PC-3 (cell line): Measurements from ENCODE around the gene VPS52.
A peak's percentile ranks its signal among the peaks of the same experiment; 100 is the strongest.

ENCODE experiments used
- EZH2 ChIP-seq: fragments of 300-600 bp; sonication (generic); IDR thresholded peaks from one replicate; pipeline ENCODE4 v1.6.1; 2017; ENCODE audit warnings: antibody characterized with exemption, mild to moderate bottlenecking, low read length; ENCODE audit not compliant: unreplicated experiment
- EZH2phosphoT487 ChIP-seq: fragments of 300-600 bp; sonication (generic); IDR thresholded peaks from 2 replicates; pipeline ENCODE4 v1.6.1; 2018; ENCODE audit warnings: mild to moderate bottlenecking, antibody characterized with exemption, low read length, borderline replicate concordance
- TF ChIP-seq, protein P1 (sequence below): fragments of 300-600 bp; sonication (generic); conservative IDR thresholded peaks from 2 replicates; pipeline ENCODE4 v1.5.1; 2017; ENCODE audit warnings: antibody characterized with exemption, low read depth, mild to moderate bottlenecking, low read length

DNA sequence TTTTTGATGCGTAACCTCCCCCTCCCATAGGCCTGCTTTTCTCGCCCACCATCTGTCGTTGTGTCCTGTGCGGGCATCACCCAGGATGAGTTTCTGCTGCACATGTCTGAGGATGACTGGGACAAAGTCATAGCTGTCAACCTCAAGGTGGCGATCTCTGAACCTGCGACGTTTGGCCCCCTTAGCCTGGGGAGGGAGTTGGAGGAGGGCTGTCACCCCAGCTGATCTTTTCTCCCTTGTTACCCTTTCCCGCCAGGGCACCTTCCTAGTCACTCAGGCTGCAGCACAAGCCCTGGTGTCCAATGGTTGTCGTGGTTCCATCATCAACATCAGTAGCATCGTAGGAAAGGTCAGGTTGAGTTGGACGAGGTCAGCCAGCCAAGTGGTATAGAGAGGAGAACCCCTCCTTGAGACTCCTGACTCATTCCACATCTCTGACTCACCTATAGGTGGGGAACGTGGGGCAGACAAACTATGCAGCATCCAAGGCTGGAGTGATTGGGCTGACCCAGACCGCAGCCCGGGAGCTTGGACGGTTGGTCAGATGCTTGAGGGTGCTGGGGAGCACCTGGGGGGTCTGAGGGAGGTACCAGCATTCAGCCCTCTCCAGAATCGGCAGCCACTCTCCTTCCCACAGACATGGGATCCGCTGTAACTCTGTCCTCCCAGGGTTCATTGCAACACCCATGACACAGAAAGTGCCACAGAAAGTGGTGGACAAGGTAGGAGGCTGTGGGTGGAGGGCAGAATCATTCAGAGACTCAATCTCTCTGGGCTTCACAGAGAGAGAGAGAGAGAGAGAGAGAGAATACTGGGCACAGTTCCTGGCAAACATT lies 66.3 kb downstream of the VPS52 start:
- TF ChIP-seq, protein P1, sequence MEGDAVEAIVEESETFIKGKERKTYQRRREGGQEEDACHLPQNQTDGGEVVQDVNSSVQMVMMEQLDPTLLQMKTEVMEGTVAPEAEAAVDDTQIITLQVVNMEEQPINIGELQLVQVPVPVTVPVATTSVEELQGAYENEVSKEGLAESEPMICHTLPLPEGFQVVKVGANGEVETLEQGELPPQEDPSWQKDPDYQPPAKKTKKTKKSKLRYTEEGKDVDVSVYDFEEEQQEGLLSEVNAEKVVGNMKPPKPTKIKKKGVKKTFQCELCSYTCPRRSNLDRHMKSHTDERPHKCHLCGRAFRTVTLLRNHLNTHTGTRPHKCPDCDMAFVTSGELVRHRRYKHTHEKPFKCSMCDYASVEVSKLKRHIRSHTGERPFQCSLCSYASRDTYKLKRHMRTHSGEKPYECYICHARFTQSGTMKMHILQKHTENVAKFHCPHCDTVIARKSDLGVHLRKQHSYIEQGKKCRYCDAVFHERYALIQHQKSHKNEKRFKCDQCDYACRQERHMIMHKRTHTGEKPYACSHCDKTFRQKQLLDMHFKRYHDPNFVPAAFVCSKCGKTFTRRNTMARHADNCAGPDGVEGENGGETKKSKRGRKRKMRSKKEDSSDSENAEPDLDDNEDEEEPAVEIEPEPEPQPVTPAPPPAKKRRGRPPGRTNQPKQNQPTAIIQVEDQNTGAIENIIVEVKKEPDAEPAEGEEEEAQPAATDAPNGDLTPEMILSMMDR, result peak; percentile 38
- TF ChIP-seq EZH2phosphoT487 (no peak), EZH2 (no peak)
